Right ventricle myocardium superior (tissue), 1 donor: ENCODE results near the gene SLC25A45. TPM values are rescaled to one million over a fixed set of nuclear protein-coding genes. Genes with fewer than 3 reads are reported as not detected.
"Not testable (repeated sequence)": the region's sequence is repeated elsewhere in the genome, so short reads cannot be mapped to it uniquely, and the experiment has no call there.

Source experiments
- ATAC-seq: fragments of 200-7000 bp; cut with Tn5 transposase; one replicate; pipeline ENCODE4 v1.9.1; 2020; ENCODE audit warnings: mild to moderate bottlenecking; ENCODE audit not compliant: poor library complexity
- DNase-seq: peaks from one replicate; pipeline ENCODE4 v3.0.0-alpha.2; 2020
- intact Hi-C: fragments of 100-400 bp; cut with DNase I; formaldehyde crosslinking; loops from one replicate; pipeline ENCODE4 v1.11.2; 2022
- total RNA-seq: library from RNA; stranded (reverse); fragmentation: NEBNext Ultra II Directional; extraction: Animal tissue kit (Norgen Biotek cat#: 25700); gene quantifications from one replicate; pipeline ENCODE4 v1.2.1, GENCODE V29; 2021
- donor health status: DM: no; HTN: yes; CAD: no; lungs with severe emphysema.

SLC25A45 gene
- total RNA-seq, 1 donor from 2014 or later = 5.3 TPM

DNA sequence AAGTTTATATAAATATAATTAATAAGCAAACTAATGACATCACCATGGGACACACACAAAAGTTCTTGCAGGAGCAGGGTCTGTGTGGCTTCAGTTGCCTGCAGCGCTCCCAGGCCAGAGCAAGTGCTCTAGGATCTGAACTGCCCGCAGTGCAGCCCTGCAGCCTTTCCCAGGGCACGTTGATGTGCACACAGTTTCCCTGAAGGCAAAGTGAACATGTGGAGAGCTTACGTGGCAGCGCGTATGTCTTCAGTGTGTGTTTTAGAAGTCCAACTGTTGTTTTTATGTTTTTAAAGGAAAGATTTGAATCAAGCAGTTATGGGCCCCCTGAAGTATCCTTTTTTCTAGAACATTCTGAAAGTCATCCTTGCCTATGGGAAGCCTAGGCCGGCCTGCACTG lies 29.1 kb downstream of the SLC25A45 start:
- intact Hi-C loops = no loop called here
- no peak for DNase-seq
- no peak for ATAC-seq

GRCh38 chr11:65352783-65353182 lies 29.7 kb downstream of the SLC25A45 start:
- DNase-seq (no peak), ATAC-seq (no peak)
- intact Hi-C loops = no loop called here

- ATAC-seq (no peak), DNase-seq (no peak)
- intact Hi-C loops = no loop called here
These were observed 30.9 kb downstream of the SLC25A45 start for GRCh38 chr11:65351511-65351910.

DNA sequence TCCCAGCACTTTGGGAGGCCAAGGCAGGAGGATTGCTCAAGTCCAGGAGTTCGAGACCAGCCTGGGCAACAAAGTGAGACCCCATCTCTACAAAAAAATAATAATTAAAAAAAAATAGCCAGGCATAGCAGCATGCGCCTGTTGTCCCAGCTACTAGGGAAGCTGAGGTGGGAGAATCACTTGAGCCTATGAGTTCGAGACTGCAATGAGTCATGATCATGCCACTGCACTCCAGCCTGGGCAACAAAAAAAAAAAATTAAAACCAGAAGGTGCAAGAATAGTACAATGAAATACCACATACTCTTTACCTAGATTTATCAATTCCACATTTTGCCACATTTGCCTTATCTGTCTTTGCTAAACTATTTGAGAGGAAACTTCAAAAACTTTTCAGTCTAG lies 40.6 kb downstream of the SLC25A45 start:
- DNase-seq = no peak
- intact Hi-C loops = no loop called here
- no peak for ATAC-seq

DNA sequence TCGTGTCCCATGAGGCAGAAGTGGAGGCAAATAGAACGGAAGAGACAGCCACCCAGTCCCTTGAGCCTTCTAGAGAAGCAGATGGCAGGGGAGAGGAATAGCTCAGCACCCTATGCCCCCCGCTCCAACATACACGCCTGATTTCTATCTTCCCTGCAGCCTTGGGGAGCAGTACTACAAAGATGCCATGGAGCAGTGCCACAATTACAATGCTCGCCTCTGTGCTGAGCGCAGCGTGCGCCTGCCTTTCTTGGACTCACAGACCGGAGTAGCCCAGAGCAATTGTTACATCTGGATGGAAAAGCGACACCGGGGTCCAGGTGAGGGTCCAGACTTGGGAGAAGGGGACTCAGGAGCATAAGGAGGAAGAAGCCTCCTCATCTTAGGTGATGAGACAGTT lies 42.2 kb downstream of the SLC25A45 start:
- intact Hi-C loops = no loop called here
- DNase-seq = no peak
- no peak for ATAC-seq

- intact Hi-C loops = no loop called here
- ATAC-seq (no peak), DNase-seq (no peak)
These were observed 43.8 kb downstream of the SLC25A45 start for GRCh38 chr11:65338676-65339075.

GRCh38 chr11:65334696-65335295 lies 47.6 kb downstream of the SLC25A45 start:
- DNase-seq (no peak), ATAC-seq (no peak)
- intact Hi-C loops = no loop called here

GRCh38 chr11:65332591-65332990 lies 49.9 kb downstream of the SLC25A45 start:
- ATAC-seq, intact Hi-C loops: not testable (repeated sequence)
- DNase-seq = peak; percentile 24

DNA sequence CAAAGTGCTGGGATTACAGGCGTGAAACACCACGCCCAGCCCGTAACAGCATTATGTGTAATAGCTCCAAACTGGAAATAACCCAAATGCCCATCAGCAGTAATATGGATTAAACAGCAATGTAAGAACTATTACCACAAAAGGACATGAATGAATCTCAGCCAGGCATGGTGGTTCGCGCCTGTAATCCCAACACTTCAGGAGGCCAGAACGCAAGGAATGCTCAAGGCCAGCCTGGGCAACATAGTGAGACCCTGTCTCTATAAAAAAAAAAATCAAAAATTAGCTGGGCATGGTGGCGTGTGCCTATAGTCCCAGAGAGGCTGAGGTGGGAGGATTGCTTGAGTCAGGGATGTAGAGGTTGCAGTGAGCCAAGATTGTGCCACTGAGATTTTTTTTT lies 51.9 kb downstream of the SLC25A45 start:
- ATAC-seq (no peak), DNase-seq (no peak)
- intact Hi-C loops = no loop called here

- intact Hi-C loops = no loop called here
- DNase-seq (peak; percentile 72), ATAC-seq (peak; percentile 41)
These were observed 52.5 kb downstream of the SLC25A45 start for GRCh38 chr11:65329944-65330403.

DNA sequence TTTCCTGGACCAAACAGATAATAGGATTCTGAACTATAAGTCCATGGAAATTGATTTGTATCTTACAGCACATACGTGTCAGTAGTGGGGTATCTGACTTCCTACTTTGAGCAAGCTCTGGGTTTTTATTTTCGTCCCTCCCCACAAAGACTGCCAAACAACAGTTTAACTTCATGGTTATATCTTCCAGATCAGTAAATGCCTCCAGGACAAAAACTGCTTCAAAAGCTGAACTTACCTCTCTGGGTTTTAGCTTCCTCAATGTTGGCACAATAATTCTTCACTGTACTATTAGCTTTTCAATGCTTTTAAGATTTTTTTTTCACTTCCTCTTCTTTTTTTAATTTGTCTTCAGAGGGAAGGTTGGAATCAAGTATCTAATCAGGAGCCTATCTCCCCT lies 53.0 kb downstream of the SLC25A45 start:
- no peak for ATAC-seq
- intact Hi-C loops = no loop called here
- DNase-seq = no peak

DNA sequence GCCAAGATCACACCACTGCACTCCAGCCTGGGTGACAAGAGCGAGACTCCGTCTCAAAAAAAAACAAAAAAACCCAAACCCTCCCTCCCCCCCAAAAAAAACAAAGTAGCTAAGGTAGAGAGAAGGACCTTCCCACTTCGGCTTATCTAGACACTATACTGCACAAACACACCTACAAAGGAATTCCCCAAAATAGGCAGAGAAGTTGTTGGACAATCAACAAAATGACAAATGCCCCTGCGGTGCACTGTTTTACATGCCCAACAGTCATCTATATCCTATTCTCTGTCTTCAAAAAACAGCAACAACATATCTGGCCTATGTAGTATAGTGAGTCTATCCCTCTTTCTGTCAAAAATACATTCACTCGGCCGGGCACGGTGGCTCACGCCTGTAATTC lies 55.4 kb downstream of the SLC25A45 start:
- no peak for ATAC-seq
- no peak for DNase-seq
- intact Hi-C loops = no loop called here

GRCh38 chr11:65325435-65325834 lies 57.0 kb downstream of the SLC25A45 start:
- intact Hi-C loops = no loop called here
- ATAC-seq (no peak), DNase-seq (no peak)

Other genes starting within 250 kb of the SLC25A45 start
- gene SYVN1, start 248.1 kb downstream of the SLC25A45 start, total RNA-seq = 29.9 TPM
- not detected for gene SPDYC, start 212.4 kb downstream of the SLC25A45 start, total RNA-seq
- gene CAPN1, start 200.7 kb downstream of the SLC25A45 start, total RNA-seq = 66.9 TPM
- 4.9 TPM for gene POLA2, start 120.7 kb downstream of the SLC25A45 start, total RNA-seq
- 14.0 TPM for gene CDC42EP2, start 67.8 kb downstream of the SLC25A45 start, total RNA-seq
- gene DPF2, start 48.8 kb downstream of the SLC25A45 start, total RNA-seq = 49.3 TPM
- gene TIGD3, start 27.9 kb downstream of the SLC25A45 start, total RNA-seq = 1.0 TPM
- 8.6 TPM for gene FRMD8, start 4.0 kb upstream of the SLC25A45 start, total RNA-seq
- 451 TPM for gene NEAT1, start 40.2 kb upstream of the SLC25A45 start, total RNA-seq
- gene MALAT1, start 116.4 kb upstream of the SLC25A45 start, total RNA-seq = 5,573 TPM
- gene SCYL1, start 142.4 kb upstream of the SLC25A45 start, total RNA-seq = 60.5 TPM
- gene LTBP3, start 175.7 kb upstream of the SLC25A45 start, total RNA-seq = 73.4 TPM
- gene ZNRD2, start 187.8 kb upstream of the SLC25A45 start, total RNA-seq = 23.2 TPM
- 36.1 TPM for gene FAM89B, start 189.9 kb upstream of the SLC25A45 start, total RNA-seq
- 44.9 TPM for gene EHBP1L1, start 193.4 kb upstream of the SLC25A45 start, total RNA-seq
- gene KCNK7, start 213.2 kb upstream of the SLC25A45 start, total RNA-seq = 0.81 TPM
- 38.5 TPM for gene MAP3K11, start 231.6 kb upstream of the SLC25A45 start, total RNA-seq
- gene PCNX3, start 233.1 kb upstream of the SLC25A45 start, total RNA-seq = 9.3 TPM